Bronchial epithelial cell (primary cell): ENCODE data around the gene HDAC9. TPM values are rescaled to one million over a fixed set of nuclear protein-coding genes. Genes with fewer than 3 reads are reported as not detected.
A peak's percentile ranks its signal among the peaks of the same experiment; 100 is the strongest.

Source experiments
- DNase-seq: peaks from one replicate; pipeline ENCODE4 v3.0.0-alpha.2; 2010; ENCODE audit warnings: low read depth
- FAIRE-seq: peaks from 2 replicates; lab custom pipeline; 2011; peaks lifted over from hg19 to GRCh38; lab: Jason Lieb, UNC
- H3K27me3 ChIP-seq: 2 replicates; pipeline ENCODE4 v1.5.1; 2011; ENCODE audit warnings: low read length; ENCODE audit not compliant: control insufficient read depth, insufficient read depth
- H3K36me3 ChIP-seq: 2 replicates; pipeline ENCODE4 v1.5.1; 2011; ENCODE audit warnings: low read length; ENCODE audit not compliant: control insufficient read depth, insufficient read depth
- H3K4me3 ChIP-seq: 2 replicates; pipeline ENCODE4 v1.5.1; 2011; ENCODE audit warnings: mild to moderate bottlenecking, low read depth, low read length, control low read depth
- CTCF ChIP-seq: IDR thresholded peaks from 2 replicates; pipeline ENCODE4 v1.5.1; 2011; ENCODE audit warnings: mild to moderate bottlenecking, moderate library complexity, low read length, control low read depth, inconsistent platforms; ENCODE audit not compliant: insufficient read depth, severe bottlenecking
- total RNA-seq: library from RNA; depleted of rRNA; stranded (reverse); fragments of >200 nt; gene quantifications from 2 replicates; pipeline ENCODE4 v1.2.1, GENCODE V29; 2014

Gene HDAC9
- total RNA-seq, 1 donor from 2014 or later = 12.1 TPM

- DNase-seq = no peak
- FAIRE-seq = no peak
- Histone ChIP-seq H3K36me3 (no peaks in the 10 kb centered on the region), H3K4me3 (no peak overlapping the region), H3K27me3 (no peaks in the 10 kb centered on the region)
- no peak for TF ChIP-seq CTCF
Observed at GRCh38 chr7:18529239-18529638, 33.7 kb downstream of the HDAC9 start.

GRCh38 chr7:18530224-18531179 is 35.0 kb downstream of the HDAC9 start:
- DNase-seq = no peak
- Histone ChIP-seq H3K4me3 (no peak overlapping the region), H3K27me3 (no peaks in the 10 kb centered on the region), H3K36me3 (no peaks in the 10 kb centered on the region)
- FAIRE-seq = no peak
- no peak for TF ChIP-seq CTCF

GRCh38 chr7:18531539-18531938 is 36.0 kb downstream of the HDAC9 start:
- Histone ChIP-seq H3K27me3 (no peaks in the 10 kb centered on the region), H3K4me3 (no peak overlapping the region), H3K36me3 (no peaks in the 10 kb centered on the region)
- no peak for TF ChIP-seq CTCF
- FAIRE-seq (no peak), DNase-seq (no peak)

- Histone ChIP-seq H3K27me3 (no peaks in the 10 kb centered on the region), H3K36me3 (no peaks in the 10 kb centered on the region), H3K4me3 (no peak overlapping the region)
- FAIRE-seq (no peak), DNase-seq (no peak)
- no peak for TF ChIP-seq CTCF
Observed at GRCh38 chr7:18532813-18533212, 37.3 kb downstream of the HDAC9 start.

- DNase-seq (peak; percentile 24), FAIRE-seq (no peak)
- Histone ChIP-seq H3K4me3 (no peak overlapping the region), H3K27me3 (no peaks in the 10 kb centered on the region), H3K36me3 (no peaks in the 10 kb centered on the region)
- no peak for TF ChIP-seq CTCF
Observed at GRCh38 chr7:18534481-18534880, 38.9 kb downstream of the HDAC9 start.
